ENCODE measurements around the gene PELI1. TPM values are rescaled to one million over a fixed set of nuclear protein-coding genes. Genes with fewer than 3 reads are reported as not detected.

The PELI1 gene
- total RNA-seq, 1 donor from 2014 or later, result 66.9 TPM

- DNase-seq (ENCODE audit: low read depth in 2 of 2), result no peak
These were observed 9.6 kb upstream of the PELI1 start for GRCh38 chr2:64153811-64154210.

GRCh38 chr2:64151476-64151875 lies 7.3 kb upstream of the PELI1 start:
- no peak for DNase-seq (ENCODE audit: low read depth in 2 of 2)

- DNase-seq (ENCODE audit: low read depth in 2 of 2), result no peak
These were observed 1.5 kb upstream of the PELI1 start for GRCh38 chr2:64145714-64146113.

- no peak for DNase-seq (ENCODE audit: low read depth in 2 of 2)
These were observed 899 bp upstream of the PELI1 start for GRCh38 chr2:64145119-64145518.

- peak; percentile 47 to 58 for DNase-seq (ENCODE audit: low read depth in 2 of 2)
These were observed 807 bp downstream of the PELI1 start for GRCh38 chr2:64143169-64144056.

GRCh38 chr2:64142741-64143168 lies 1.5 kb downstream of the PELI1 start:
- peak in 1 of 2 donors; percentile 33 for DNase-seq (ENCODE audit: low read depth in 2 of 2)

- peak; percentile 23 to 45 for DNase-seq (ENCODE audit: low read depth in 2 of 2)
These were observed 2.4 kb downstream of the PELI1 start for GRCh38 chr2:64141674-64142405.

- DNase-seq (ENCODE audit: low read depth in 2 of 2), result no peak
These were observed 3.5 kb downstream of the PELI1 start for GRCh38 chr2:64140665-64141200.

- DNase-seq (ENCODE audit: low read depth in 2 of 2), result no peak
These were observed 4.3 kb downstream of the PELI1 start for GRCh38 chr2:64139956-64140355.

- no peak for DNase-seq (ENCODE audit: low read depth in 2 of 2)
These were observed 6.2 kb downstream of the PELI1 start for GRCh38 chr2:64137996-64138395.

GRCh38 chr2:64137567-64137966 lies 6.7 kb downstream of the PELI1 start:
- DNase-seq (ENCODE audit: low read depth in 2 of 2), result peak in 1 of 2 donors; percentile 63

GRCh38 chr2:64135421-64135820 lies 8.8 kb downstream of the PELI1 start:
- no peak for DNase-seq (ENCODE audit: low read depth in 2 of 2)

GRCh38 chr2:64134813-64135212 lies 9.4 kb downstream of the PELI1 start:
- no peak for DNase-seq (ENCODE audit: low read depth in 2 of 2)

- DNase-seq (ENCODE audit: low read depth in 2 of 2), result peak in 1 of 2 donors; percentile 24
These were observed 10.4 kb downstream of the PELI1 start for GRCh38 chr2:64133828-64134227.

- no peak for DNase-seq (ENCODE audit: low read depth in 2 of 2)
These were observed 10.9 kb downstream of the PELI1 start for GRCh38 chr2:64133354-64133753.

GRCh38 chr2:64130333-64130732 lies 13.9 kb downstream of the PELI1 start:
- no peak for DNase-seq (ENCODE audit: low read depth in 2 of 2)

- no peak for DNase-seq (ENCODE audit: low read depth in 2 of 2)
These were observed 15.3 kb downstream of the PELI1 start for GRCh38 chr2:64128943-64129391.

GRCh38 chr2:64128406-64128805 lies 15.8 kb downstream of the PELI1 start:
- DNase-seq (ENCODE audit: low read depth in 2 of 2), result no peak

GRCh38 chr2:64127119-64127518 lies 17.1 kb downstream of the PELI1 start:
- DNase-seq (ENCODE audit: low read depth in 2 of 2), result no peak

GRCh38 chr2:64126601-64127000 lies 17.6 kb downstream of the PELI1 start:
- DNase-seq (ENCODE audit: low read depth in 2 of 2), result no peak

- no peak for DNase-seq (ENCODE audit: low read depth in 2 of 2)
These were observed 19.6 kb downstream of the PELI1 start for GRCh38 chr2:64124571-64124970.

GRCh38 chr2:64124168-64124567 lies 20.1 kb downstream of the PELI1 start:
- DNase-seq (ENCODE audit: low read depth in 2 of 2), result no peak

Measured in lung microvascular endothelial cell (primary cell).